Measurements from ENCODE around the gene SYT13.
"Not testable (repeated sequence)": the region's sequence is repeated elsewhere in the genome, so short reads cannot be mapped to it uniquely, and the experiment has no call there.

The SYT13 gene

GRCh38 chr11:45270946-45271716 lies 15.0 kb downstream of the SYT13 start:
- DNase-seq: no peak

DNA sequence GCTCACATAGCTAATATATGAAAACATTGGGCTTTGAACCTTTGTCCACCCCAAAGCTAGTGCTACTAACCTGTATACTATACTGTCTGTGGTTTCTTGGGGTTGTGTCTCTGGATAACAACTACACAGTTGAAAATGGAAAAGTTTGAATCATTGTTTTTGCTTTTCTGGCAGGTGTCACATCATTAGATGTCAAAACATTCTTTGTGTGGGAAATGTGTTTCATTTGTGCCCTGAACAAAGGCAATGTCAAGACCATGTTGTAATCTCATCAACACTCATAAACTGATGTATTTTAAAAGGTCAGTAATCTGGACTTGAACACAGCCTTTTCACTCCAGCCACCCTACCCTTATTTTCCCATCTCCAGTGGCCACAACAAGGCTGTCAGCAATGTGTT lies 16.5 kb downstream of the SYT13 start:
- no peak for DNase-seq

- DNase-seq: peak; percentile 66
Observed at GRCh38 chr11:45267652-45268299, 18.4 kb downstream of the SYT13 start.

DNA sequence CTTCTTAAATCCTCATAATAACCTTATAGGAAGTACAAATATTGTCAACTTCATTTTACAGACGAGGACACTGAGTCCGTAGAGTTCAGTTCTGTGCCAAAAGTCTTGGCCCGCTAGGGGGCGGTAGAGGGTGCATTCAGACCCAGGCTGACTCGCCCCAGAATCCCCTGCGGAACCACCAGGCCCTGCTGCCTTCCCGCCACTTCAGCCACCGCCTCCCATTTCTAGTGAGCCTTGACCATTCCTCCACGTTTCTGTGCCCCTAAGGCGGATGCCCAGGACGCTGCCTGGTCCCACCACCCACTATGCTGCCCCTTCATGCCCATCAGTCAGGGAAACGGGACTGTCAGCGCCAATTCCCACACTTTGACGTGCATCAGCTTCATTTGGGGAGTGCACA lies 19.1 kb downstream of the SYT13 start:
- DNase-seq: no peak

DNA sequence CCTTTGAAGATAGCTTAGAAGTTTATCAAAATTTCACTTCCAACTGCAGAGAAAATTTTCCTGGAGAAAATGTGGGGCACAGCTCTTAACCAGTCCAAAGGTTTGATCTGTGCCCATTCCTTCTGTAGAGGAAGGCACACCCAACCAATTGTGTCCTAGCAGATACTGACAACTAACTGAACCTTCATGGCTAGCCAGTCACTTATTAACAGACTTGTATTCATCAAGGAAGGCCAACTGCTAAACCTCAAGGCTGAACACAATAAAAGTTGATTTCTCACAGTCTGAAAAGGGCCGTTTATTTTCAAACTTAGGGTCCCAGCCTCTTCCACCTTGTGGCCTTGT lies 19.5 kb downstream of the SYT13 start:
- DNase-seq: no peak

DNA sequence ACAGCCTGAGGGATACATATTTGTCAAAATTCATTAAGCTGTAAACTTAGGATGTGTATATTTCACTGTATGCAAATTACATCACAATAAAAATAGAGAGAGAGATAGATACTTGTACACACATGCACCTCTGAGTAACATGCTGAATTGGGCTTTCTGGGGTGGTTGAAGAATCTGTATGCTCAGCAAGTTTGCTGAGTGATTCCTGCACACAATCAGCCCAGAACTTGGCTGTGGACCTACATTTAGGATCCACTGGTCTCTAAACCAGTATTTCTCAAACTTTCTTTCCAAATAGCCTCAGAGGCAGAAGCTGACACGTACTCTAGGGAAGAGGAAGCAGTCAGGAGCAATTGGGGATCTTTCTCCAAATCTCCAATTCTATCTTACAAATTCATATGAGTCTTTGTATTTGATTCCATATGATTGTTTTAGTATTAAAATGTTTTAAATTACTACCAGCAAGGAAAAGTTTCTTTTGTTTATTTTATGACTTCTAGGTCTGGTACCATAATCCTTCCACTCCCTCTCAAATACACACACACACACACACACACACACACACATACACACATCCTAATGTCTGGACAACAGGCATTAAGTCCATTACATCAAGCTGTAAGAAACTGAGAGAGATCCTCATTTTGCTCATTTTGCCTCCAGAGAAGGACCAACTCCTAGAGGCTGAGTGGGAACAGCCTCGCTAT lies 20.0 kb downstream of the SYT13 start:
- DNase-seq: no peak

- DNase-seq: no peak
Observed at GRCh38 chr11:45264839-45265515, 21.2 kb downstream of the SYT13 start.

DNA sequence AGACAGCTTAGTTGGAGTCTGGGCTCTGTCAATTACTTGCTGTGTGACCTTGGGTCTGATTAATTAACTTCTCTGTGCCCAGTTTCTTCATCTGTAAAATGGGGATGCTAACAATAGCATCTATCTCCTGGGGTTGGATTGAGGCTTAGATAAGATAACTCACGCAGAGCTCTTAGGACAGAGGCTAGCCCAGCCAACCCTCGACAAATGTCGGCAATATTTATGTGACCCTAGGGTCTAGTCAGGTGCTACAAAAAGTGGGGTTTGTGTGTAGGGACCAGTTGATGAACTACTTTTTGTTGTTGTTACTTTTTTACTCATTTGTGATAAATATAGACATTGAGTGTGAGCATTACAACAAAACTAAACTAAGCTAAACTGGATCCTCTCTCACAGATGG lies 22.4 kb downstream of the SYT13 start:
- DNase-seq: no peak

GRCh38 chr11:45262900-45263299 lies 23.2 kb downstream of the SYT13 start:
- peak; percentile 91 for DNase-seq

- DNase-seq: no peak
Observed at GRCh38 chr11:45260071-45260470, 26.1 kb downstream of the SYT13 start.

DNA sequence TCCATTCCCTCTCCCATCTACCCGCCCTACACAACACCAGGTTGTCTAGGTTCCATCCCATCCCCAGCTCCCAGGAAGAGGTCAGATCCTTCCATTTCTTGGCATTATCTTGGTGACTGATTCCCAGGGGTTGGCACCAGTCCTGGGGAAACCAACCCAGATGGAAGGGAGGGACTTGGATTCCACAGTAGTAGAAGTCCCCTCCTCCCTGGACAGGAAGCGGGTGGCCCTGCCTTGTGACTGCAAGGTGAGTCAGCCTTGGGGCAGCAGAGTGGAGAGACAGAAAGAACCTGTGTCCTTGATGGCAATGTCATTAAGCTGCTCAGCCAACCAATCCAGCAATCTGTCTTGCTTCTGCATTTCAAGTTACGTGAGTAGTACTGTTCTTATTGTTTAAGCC lies 26.5 kb downstream of the SYT13 start:
- no peak for DNase-seq

- no peak for DNase-seq
Observed at GRCh38 chr11:45258982-45259530, 27.1 kb downstream of the SYT13 start.

DNA sequence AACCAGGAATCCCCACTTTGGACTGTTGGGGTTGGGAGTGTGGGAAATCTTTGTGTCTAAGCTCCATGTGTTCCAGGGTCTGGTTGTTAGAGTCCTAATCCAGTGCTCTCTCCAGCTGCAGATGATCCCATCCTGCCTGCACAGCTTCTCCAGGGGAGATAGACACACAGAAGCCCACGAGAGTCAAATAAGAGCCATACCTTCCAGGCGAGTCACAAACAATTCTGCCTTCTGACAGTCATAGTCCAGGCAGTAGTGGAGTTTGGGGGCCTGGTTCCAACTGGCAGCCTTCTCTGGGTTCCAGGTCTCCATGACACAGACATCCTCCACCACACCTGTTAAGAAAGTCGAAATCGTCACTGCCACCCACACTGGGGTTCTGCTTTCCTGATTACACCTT lies 32.1 kb downstream of the SYT13 start:
- DNase-seq: no peak

GRCh38 chr11:45253640-45254039 lies 32.5 kb downstream of the SYT13 start:
- DNase-seq: no peak

DNA sequence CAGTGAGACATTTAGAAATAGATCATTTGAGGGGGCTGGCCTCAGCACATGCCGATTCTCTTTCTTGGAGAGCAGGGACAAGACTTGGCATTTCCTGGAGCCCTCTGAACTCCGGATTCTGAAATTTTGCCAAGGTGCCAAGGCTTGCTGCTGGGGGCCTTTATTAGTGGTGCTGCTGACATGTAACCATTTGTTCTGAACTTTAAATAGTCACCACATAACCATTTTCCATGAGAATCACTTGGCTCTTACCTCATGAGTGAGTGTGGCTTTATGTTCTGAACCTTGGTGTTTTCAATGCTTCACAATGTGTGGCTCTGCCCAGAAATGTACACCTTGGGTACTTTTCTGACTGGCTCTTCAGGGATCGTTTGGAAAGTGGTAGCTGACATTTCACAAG lies 33.3 kb downstream of the SYT13 start:
- DNase-seq: no peak

DNA sequence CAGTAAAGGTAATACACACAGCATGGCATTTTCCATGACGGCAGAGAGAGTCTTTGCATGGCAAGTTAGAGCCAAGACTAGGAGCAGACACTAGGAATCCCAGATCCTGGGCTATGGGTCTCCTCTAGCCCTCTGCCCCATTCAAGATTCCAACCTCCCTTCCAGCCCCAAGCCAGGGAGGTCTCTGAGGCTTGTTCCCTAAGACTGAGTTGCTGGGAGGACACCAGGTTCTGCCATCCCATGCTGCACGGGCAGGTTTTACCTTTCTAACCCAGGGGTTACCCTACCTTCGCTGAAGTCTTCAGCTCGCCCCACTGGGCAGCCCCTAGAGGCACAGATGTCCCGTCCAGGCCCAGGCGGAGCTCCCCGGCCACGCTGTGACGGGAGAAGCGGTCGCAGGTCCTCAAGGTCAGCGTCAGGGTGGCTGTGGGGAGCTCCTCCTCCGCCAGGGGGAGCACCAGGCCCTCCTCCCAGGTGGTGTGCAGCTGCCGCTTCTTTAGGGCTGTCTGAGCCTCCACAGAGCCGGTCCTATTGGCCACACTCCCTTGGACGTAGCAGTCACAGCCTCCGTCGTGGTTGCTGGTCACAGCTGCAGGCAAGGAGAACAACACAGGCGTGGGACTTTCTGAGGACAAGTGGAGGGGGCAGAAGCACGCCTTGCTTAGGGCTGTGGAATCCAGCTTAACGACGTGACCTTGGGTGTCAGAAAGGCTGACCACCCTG lies 33.8 kb downstream of the SYT13 start:
- DNase-seq: peak; percentile 28

GRCh38 chr11:45250035-45250718 lies 36.0 kb downstream of the SYT13 start:
- no peak for DNase-seq

DNA sequence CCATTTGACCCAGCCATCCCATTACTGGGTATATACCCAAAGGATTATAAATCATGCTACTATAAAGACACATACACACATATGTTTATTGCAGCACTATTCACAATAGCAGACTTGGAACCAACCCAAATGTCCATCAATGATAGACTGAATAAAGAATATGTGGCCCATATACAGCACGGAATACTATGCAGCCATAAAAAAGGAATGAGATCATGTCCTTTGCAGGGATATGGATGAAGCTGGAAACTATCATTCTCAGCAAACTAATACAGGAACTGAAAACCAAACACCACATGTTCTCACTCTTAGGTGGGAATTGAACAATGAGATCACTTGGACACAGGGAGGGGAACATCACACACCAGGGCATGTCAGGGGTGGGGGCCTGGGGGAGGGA lies 36.8 kb downstream of the SYT13 start:
- DNase-seq: not testable (repeated sequence)

DNA sequence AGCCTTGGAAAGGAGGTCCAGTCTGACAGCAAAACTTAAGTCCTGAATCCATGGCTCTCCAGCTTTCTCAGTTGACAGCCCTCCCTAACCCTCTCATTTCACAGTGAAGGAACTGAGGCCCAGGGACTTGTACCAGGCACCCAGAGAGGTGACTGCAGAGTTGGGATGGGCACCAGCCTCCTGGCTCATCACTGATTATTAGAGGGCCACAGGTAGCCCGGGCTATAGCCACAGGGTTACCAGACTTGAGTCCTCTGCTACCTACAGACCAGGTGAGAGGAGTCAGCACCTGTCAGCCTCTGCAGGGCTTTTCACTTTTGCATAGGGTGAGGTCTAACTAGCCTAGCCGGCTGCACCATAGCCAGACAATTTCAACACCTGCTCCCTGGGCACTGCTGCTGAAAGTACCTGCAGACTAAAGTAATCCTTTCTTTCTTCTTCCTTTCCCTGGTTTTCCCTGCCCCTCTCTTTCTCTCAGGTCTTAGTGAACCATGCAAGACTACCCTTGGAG lies 37.6 kb downstream of the SYT13 start:
- DNase-seq: no peak

DNA sequence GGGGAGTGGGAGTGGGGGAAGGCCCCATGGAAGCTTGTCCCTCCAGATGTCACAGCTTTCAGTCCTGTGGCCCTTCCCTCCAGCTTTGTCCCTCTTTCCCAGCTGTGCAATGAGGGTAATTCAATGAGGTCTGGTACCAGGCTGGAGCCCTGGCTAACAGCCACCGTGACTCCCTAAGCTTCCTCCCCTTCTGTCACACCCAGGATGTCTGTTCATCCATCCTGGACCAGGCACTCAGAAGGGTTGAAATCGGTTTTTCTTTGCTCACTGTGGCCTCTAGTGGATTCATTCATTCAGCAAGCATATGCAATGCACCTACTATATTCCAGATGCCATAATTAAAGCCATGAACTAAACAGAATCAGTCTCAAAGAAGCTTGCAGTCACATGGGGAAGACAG lies 38.7 kb downstream of the SYT13 start:
- DNase-seq: no peak

DNA sequence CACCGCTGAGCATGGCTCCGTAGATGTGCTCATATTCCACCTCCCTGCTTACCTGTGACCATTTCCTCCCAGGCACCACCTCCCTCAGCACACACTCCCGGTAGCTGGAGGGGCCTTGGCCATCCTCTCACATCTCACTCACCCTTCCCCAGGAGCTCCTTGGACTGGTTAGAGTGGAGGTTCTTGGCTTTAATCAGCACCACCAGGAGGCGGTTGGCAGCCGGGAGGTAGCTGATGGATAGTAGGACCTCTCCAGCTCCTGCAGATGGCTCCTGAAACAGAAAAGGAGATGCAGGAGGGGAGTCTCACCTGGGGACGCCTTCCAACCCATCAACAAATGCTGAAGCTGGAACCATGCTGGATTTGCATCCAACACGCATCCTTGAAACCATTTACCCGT lies 39.9 kb downstream of the SYT13 start:
- no peak for DNase-seq
